H1 (cell line): ENCODE measurements around the gene SYT15B.
"Not testable (repeated sequence)": the region's sequence is repeated elsewhere in the genome, so short reads cannot be mapped to it uniquely, and the experiment has no call there.

Experiments
- CHD1 ChIP-seq: IDR thresholded peaks from 2 replicates; pipeline ENCODE4 v1.6.1; 2012; ENCODE audit warnings: low read depth, low read length, improper control_type of control experiment
- EP300 ChIP-seq, 2 experiments: IDR thresholded peaks; 1 replicate in 1 of 2; 2 replicates in 1 of 2; pipeline ENCODE4 v1.6.1; 2011 to 2012; ENCODE audit warnings: low read depth in 2 of 2, low read length in 2 of 2, mild to moderate bottlenecking in 2 of 2, borderline replicate concordance in 1 of 2, inconsistent platforms in 1 of 2, moderate library complexity in 1 of 2
- EZH2 ChIP-seq: fragments of 200-600 bp; sonication (generic); IDR thresholded peaks from 2 replicates; pipeline ENCODE4 v1.7.1; 2012; ENCODE audit warnings: low read depth, mild to moderate bottlenecking, moderate library complexity, low read length, inconsistent platforms; ENCODE audit not compliant: severe bottlenecking
- HDAC2 ChIP-seq, 2 experiments: fragments of 300-600 bp in 1 of 2; sonication (generic) in 1 of 2; IDR thresholded peaks; 2 replicates each; pipeline ENCODE4 v1.6.1; 2011 to 2012; ENCODE audit warnings: low read depth in 2 of 2, low read length in 2 of 2, mild to moderate bottlenecking in 2 of 2, moderate library complexity in 2 of 2, borderline replicate concordance in 1 of 2, inconsistent platforms in 1 of 2
- MAFK ChIP-seq: IDR thresholded peaks from 2 replicates; pipeline ENCODE4 v1.6.1; 2012; ENCODE audit warnings: low read depth, mild to moderate bottlenecking, improper control_type of control experiment, low read length
- POLR2A ChIP-seq, 2 experiments: IDR thresholded peaks; 1 replicate in 1 of 2; 2 replicates in 1 of 2; pipeline ENCODE4 v1.6.1; 2011; ENCODE audit warnings: low read depth in 2 of 2, low read length in 2 of 2, mild to moderate bottlenecking in 2 of 2; ENCODE audit errors: control extremely low read depth in 1 of 2
- POLR2AphosphoS5 ChIP-seq: IDR thresholded peaks from 2 replicates; pipeline ENCODE4 v1.6.1; 2011; ENCODE audit warnings: low read depth, low read length
- RXRA ChIP-seq: IDR thresholded peaks from 2 replicates; pipeline ENCODE4 v1.6.1; 2011; ENCODE audit warnings: low read depth, mild to moderate bottlenecking, low read length, moderate library complexity; ENCODE audit not compliant: insufficient read depth
- TCF12 ChIP-seq: IDR thresholded peaks from 2 replicates; pipeline ENCODE4 v1.6.1; 2011; ENCODE audit warnings: low read depth, mild to moderate bottlenecking, low read length
- TF ChIP-seq, protein P1 (sequence below), 3 experiments: IDR thresholded peaks; 1 replicate in 2 of 3; 2 replicates in 1 of 3; pipeline versions ENCODE4 v1.5.1 to v1.6.1; 2011; ENCODE audit warnings: low read length in 3 of 3, mild to moderate bottlenecking in 3 of 3, inconsistent platforms in 2 of 3, low read depth in 1 of 3, moderate library complexity in 1 of 3; ENCODE audit not compliant: insufficient read depth in 1 of 3; ENCODE audit errors: control extremely low read depth in 1 of 3
- TF ChIP-seq, protein P2 (sequence below): IDR thresholded peaks from 2 replicates; pipeline ENCODE4 v1.6.1; 2011; ENCODE audit warnings: low read length, improper control_type of control experiment
- TF ChIP-seq, protein P3 (sequence below): IDR thresholded peaks from 2 replicates; pipeline ENCODE4 v1.6.1; 2012; ENCODE audit warnings: low read length, inconsistent platforms
- TF ChIP-seq, protein P4 (sequence below): IDR thresholded peaks from 2 replicates; pipeline ENCODE4 v1.6.1; 2012; ENCODE audit warnings: inconsistent platforms

- TF ChIP-seq, protein P1, sequence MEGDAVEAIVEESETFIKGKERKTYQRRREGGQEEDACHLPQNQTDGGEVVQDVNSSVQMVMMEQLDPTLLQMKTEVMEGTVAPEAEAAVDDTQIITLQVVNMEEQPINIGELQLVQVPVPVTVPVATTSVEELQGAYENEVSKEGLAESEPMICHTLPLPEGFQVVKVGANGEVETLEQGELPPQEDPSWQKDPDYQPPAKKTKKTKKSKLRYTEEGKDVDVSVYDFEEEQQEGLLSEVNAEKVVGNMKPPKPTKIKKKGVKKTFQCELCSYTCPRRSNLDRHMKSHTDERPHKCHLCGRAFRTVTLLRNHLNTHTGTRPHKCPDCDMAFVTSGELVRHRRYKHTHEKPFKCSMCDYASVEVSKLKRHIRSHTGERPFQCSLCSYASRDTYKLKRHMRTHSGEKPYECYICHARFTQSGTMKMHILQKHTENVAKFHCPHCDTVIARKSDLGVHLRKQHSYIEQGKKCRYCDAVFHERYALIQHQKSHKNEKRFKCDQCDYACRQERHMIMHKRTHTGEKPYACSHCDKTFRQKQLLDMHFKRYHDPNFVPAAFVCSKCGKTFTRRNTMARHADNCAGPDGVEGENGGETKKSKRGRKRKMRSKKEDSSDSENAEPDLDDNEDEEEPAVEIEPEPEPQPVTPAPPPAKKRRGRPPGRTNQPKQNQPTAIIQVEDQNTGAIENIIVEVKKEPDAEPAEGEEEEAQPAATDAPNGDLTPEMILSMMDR (IDR thresholded peaks at IDR 0.05; ENCODE audit: control extremely low read depth in 1 of 3, insufficient read depth in 1 of 3, low read depth in 1 of 3, low read length in 3 of 3): not testable (repeated sequence)
- not testable (repeated sequence) for TF ChIP-seq HDAC2 (IDR thresholded peaks at IDR 0.05; ENCODE audit: borderline replicate concordance in 1 of 2, low read depth in 2 of 2, low read length in 2 of 2); CHD1; POLR2A (IDR thresholded peaks at IDR 0.05; ENCODE audit: control extremely low read depth in 1 of 2, low read depth in 2 of 2, low read length in 2 of 2); MAFK; RXRA; EP300 (IDR thresholded peaks at IDR 0.05; ENCODE audit: borderline replicate concordance in 1 of 2, low read depth in 2 of 2, low read length in 2 of 2); POLR2AphosphoS5; TCF12; EZH2
- TF ChIP-seq, protein P2, sequence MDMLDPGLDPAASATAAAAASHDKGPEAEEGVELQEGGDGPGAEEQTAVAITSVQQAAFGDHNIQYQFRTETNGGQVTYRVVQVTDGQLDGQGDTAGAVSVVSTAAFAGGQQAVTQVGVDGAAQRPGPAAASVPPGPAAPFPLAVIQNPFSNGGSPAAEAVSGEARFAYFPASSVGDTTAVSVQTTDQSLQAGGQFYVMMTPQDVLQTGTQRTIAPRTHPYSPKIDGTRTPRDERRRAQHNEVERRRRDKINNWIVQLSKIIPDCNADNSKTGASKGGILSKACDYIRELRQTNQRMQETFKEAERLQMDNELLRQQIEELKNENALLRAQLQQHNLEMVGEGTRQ: not testable (repeated sequence)
- TF ChIP-seq, protein P3, sequence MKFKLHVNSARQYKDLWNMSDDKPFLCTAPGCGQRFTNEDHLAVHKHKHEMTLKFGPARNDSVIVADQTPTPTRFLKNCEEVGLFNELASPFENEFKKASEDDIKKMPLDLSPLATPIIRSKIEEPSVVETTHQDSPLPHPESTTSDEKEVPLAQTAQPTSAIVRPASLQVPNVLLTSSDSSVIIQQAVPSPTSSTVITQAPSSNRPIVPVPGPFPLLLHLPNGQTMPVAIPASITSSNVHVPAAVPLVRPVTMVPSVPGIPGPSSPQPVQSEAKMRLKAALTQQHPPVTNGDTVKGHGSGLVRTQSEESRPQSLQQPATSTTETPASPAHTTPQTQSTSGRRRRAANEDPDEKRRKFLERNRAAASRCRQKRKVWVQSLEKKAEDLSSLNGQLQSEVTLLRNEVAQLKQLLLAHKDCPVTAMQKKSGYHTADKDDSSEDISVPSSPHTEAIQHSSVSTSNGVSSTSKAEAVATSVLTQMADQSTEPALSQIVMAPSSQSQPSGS: not testable (repeated sequence)
- TF ChIP-seq, protein P4, sequence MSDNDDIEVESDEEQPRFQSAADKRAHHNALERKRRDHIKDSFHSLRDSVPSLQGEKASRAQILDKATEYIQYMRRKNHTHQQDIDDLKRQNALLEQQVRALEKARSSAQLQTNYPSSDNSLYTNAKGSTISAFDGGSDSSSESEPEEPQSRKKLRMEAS: not testable (repeated sequence)
Measured at GRCh38 chr10:47725740-47726139, 37.7 kb downstream of the SYT15B start.
